Raji (cell line): Measurements from ENCODE around the gene ARMH3.

Experiments
- POLR2A ChIP-seq: IDR thresholded peaks from 2 replicates; pipeline ENCODE4 v1.6.1; 2011; ENCODE audit warnings: low read depth, low read length, control low read depth; ENCODE audit not compliant: insufficient read depth

The ARMH3 gene

GRCh38 chr10:101967713-101968112 lies 88.3 kb downstream of the ARMH3 start:
- no peak for TF ChIP-seq POLR2A

- TF ChIP-seq POLR2A: no peak
Measured at GRCh38 chr10:101967119-101967518, 88.9 kb downstream of the ARMH3 start.

- no peak for TF ChIP-seq POLR2A
Measured at GRCh38 chr10:101965075-101965765, 90.8 kb downstream of the ARMH3 start.

GRCh38 chr10:101961591-101962498 lies 94.1 kb downstream of the ARMH3 start:
- TF ChIP-seq POLR2A: no peak

GRCh38 chr10:101960879-101961395 lies 95.0 kb downstream of the ARMH3 start:
- TF ChIP-seq POLR2A: no peak

- no peak for TF ChIP-seq POLR2A
Measured at GRCh38 chr10:101959346-101959916, 96.5 kb downstream of the ARMH3 start.

- no peak for TF ChIP-seq POLR2A
Measured at GRCh38 chr10:101958691-101959090, 97.3 kb downstream of the ARMH3 start.

GRCh38 chr10:101956898-101957297 lies 99.1 kb downstream of the ARMH3 start:
- TF ChIP-seq POLR2A: no peak

- TF ChIP-seq POLR2A: no peak
Measured at GRCh38 chr10:101956117-101956516, 99.9 kb downstream of the ARMH3 start.

GRCh38 chr10:101952191-101952590 lies 103.8 kb downstream of the ARMH3 start:
- no peak for TF ChIP-seq POLR2A

- no peak for TF ChIP-seq POLR2A
Measured at GRCh38 chr10:101950213-101950612, 105.8 kb downstream of the ARMH3 start.

- no peak for TF ChIP-seq POLR2A
Measured at GRCh38 chr10:101941871-101942270, 114.1 kb downstream of the ARMH3 start.

GRCh38 chr10:101940916-101941315 lies 115.1 kb downstream of the ARMH3 start:
- TF ChIP-seq POLR2A: no peak

GRCh38 chr10:101939729-101940128 lies 116.2 kb downstream of the ARMH3 start:
- no peak for TF ChIP-seq POLR2A

GRCh38 chr10:101939008-101939648 lies 116.8 kb downstream of the ARMH3 start:
- TF ChIP-seq POLR2A: no peak
